Measurements from ENCODE around the gene GRK5.
"Not testable (repeated sequence)": the region's sequence is repeated elsewhere in the genome, so short reads cannot be mapped to it uniquely, and the experiment has no call there.

The GRK5 gene

GRCh38 chr10:119431773-119432135, 224.4 kb downstream of the GRK5 start:
- no peak for DNase-seq (ENCODE audit: low read depth in 4 of 4, low spot score in 1 of 4)

- not testable (repeated sequence) for DNase-seq (ENCODE audit: low read depth in 4 of 4, low spot score in 1 of 4)
Observed at GRCh38 chr10:119434942-119435341, 227.6 kb downstream of the GRK5 start.

- DNase-seq (ENCODE audit: low read depth in 4 of 4, low spot score in 1 of 4), result no peak
Observed at GRCh38 chr10:119438717-119439116, 231.3 kb downstream of the GRK5 start.

DNA sequence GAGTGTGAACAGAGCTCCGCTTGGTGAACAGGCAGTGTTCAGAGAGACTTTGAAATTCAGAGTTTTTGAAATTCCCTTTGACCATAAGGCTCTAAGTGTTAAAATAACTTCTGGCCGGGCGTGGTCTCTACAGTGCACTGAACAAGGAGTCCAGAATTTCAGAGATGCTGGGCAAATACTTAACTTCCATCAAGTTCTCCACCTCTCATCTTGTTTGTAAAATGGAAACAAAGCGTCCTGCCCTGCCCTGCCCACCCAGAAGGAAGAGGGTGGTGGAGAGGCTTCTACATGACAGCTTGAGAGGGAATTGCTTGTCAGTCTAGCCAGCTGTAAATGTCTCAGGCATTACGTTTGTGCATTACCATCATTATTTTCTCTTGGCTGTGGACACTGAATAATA, 232.6 kb downstream of the GRK5 start:
- no peak for DNase-seq (ENCODE audit: low read depth in 4 of 4, low spot score in 1 of 4)

GRCh38 chr10:119441151-119441821, 233.9 kb downstream of the GRK5 start:
- no peak for DNase-seq (ENCODE audit: low read depth in 4 of 4, low spot score in 1 of 4)

DNA sequence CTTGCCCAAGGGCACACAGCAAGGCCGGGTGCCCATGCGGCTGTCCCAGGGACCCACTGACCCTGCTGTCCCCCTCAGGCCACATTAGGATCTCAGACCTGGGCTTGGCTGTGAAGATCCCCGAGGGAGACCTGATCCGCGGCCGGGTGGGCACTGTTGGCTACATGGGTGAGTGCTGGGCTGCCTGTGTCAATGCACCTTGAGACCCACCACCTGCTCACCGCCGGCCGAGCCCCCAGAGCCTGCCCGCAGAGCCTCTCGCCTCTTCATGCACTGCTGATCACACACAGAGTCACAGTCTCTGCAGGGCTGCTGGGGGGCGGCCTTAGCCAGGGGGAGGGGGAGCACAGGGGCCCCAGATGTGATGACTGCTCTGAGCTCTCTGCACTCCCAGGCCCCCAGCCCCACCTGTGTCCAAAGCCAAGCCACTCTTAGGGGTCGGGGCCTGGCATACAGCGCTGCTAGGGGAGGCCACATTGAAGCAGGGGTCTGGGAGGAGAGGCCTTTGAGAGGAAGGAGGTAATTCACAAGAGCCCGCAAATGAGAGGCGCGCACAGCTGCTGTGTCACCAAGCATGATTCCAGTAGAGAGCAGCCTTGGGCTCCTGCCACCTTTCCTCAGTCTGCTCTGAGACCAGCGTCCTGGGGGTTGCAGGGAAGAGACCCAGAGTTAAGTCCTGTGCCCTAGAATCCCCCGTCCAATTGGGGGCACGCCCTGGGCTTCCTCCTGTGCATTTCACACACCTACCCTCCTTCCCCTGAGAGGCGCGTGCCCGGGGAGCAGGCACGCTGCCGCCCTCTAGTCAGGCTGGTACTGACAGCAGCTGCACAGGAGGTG, 234.8 kb downstream of the GRK5 start:
- DNase-seq (ENCODE audit: low read depth in 4 of 4, low spot score in 1 of 4), result no peak

DNA sequence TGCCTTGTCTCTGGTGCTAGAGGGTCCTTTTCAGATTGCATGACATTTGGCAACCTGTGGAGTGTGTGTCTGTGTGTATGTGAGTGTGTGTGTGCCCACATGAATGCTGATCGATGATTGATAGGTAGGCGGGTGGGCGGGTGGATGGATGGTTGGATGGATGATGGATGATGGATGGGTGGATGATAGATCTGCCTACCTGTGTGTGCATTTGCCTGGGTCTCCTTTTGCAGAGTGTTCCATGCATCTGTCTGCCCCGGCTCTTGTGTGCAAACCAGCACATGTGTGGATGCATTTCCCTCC, 235.3 kb downstream of the GRK5 start:
- no peak for DNase-seq (ENCODE audit: low read depth in 4 of 4, low spot score in 1 of 4)

DNA sequence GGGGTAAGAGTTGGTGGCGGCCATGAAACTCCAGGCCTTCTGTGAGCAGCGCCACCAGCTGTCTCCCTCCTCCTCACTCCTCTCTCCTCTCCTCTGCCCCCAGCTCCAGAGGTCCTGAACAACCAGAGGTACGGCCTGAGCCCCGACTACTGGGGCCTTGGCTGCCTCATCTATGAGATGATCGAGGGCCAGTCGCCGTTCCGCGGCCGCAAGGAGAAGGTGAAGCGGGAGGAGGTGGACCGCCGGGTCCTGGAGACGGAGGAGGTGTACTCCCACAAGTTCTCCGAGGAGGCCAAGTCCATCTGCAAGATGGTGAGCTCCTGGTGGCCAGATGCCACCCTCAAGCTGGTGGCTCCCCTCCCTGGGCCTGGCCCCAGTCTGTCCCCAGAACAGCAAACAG, 236.1 kb downstream of the GRK5 start:
- no peak for DNase-seq (ENCODE audit: low read depth in 4 of 4, low spot score in 1 of 4)

DNA sequence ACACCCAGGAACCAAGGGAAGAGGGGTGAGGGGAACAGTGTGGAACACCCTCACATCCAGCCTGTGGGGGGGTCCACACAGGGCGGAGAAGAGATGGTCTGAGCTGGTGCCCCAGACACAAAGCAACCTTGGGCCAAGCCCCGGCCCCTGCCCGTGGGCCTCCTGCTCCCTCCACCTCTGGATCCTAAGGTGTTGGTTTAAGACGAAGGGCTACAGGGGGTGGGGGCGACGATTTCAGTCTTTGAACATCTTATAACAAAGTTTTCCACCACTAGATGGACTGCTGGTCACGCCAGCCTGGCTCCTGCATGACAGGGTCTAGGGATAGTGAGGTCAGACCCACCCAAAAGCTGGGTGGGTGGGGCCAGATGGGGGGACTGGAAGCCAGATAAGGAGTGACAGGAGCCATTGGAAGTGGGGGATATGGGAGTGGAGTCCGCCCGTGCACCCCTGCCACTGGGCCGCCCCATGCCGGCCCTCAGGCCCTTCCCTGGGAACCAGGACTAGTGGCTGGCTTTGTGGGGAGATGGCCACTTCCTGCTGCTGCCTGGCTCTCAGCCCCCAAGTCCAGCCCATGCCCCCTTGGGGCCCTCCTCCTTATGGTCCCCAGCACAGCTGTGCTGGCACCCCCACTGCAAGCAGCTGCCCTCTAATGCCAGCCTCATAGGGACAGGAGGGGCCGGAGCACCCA, 236.7 kb downstream of the GRK5 start:
- no peak for DNase-seq (ENCODE audit: low read depth in 4 of 4, low spot score in 1 of 4)

DNA sequence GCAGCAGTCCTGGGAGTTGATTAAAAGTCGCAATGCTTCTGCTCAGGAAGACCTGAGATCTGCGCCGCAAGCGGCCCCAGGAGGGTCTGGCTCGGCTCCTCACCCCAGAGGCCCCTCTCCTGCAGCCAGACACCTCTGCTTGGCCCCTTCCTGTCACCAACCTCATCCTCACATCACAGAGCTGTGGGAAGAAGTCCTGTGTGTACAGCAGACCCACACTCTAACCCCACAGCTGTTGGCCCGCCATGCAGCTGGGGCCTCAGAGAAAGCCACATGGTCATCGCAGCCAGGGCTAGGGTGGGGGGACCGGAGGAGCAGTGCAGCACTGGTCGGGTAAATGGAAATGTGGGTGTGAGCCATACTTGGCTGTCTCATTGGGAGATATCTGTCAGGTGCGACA, 237.5 kb downstream of the GRK5 start:
- no peak for DNase-seq (ENCODE audit: low read depth in 4 of 4, low spot score in 1 of 4)

DNA sequence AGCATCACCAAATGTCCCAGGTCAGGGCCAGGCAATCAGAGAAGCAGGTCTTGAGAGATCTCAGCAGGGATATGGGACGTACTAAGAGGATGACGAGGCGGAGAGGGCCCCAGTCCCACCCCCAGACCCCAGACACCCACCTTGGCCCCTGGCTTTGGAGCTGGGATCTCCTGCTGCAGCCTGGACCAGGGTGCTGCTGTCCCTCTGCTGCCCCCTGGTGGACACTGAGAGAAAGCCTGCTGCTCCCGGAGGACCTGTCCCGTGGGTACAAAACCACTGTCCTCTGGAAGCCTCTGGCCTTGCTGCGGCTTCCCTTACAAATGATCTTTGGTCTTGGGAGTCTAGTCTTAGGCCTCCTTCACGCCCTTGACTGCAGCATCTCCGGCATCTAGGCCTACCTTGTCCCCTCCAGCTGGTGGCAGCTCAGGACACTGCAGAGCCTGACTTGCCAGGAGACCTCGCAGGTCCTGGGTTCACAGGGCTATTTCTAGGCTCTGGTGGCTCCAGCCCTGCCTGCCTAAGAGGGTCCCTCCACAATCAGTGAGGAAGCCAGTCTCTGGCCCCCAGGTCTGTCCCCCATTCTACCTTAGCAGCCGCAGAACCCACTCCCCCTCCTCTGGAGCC, 238.1 kb downstream of the GRK5 start:
- DNase-seq (ENCODE audit: low read depth in 4 of 4, low spot score in 1 of 4), result peak; percentile 80 to 83 (median 80)

- no peak for DNase-seq (ENCODE audit: low read depth in 4 of 4, low spot score in 1 of 4)
Observed at GRCh38 chr10:119445935-119446317, 238.6 kb downstream of the GRK5 start.

DNA sequence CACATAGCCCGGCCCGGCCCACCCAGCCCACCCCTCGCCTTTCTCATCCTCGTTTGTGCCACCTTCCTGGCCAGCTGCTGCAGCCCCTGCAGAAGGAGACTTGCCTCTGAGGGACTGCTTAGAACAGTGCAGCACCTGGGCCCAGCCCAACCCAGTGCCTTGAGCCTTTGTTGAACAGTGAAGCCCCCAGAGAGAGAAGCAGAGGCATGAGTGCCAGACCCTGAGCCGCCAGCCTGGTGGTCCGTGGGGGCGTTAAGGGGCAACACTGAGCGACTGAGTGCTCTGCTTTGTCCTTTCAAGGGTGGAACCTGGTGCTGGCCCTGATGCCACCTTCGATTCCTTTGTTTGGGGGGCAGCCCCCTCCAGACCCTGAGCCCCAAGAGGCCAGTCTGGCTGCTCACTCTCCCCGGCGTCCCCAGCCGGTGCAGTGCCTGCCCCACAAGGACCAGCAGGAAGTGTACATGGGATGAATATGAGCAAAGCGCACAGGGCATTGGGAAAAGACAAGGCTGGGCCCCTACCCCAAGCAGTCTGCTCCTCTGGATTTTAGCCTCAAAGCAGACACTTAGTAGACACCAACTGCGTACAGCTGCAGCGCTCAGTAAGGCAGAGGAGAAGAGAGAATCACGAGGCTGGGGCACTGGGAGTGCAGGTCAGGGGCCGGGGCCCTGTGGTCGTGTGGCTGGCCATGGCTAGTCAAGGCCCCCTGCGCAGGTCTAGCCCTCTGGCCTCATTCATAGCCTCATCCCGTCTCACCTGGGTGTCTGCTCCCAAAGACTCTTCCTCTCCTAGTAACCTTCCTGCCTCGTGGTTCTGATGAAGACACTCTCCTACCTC, 239.3 kb downstream of the GRK5 start:
- no peak for DNase-seq (ENCODE audit: low read depth in 4 of 4, low spot score in 1 of 4)

DNA sequence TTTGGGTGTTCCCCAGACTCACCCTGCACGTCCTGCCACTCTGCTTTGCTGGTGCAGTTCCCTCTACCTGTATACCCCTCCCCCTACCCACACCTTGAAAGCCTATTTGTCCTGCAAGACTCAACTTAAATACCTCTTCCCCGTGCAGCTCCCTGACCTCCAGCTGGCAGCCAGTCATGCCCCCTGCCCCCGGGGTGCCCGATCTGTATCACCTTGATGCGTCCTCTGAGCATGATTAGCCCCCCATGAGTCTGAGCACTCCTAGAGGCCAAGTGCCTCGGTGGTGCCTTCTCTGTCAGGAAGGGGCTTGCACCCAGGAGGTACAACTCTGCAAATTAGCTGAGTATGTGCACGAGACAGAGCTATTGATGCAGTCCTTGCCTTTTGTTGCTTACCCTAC, 240.1 kb downstream of the GRK5 start:
- no peak for DNase-seq (ENCODE audit: low read depth in 4 of 4, low spot score in 1 of 4)

- DNase-seq (ENCODE audit: low read depth in 4 of 4, low spot score in 1 of 4), result no peak
Observed at GRCh38 chr10:119447823-119448546, 240.6 kb downstream of the GRK5 start.

DNA sequence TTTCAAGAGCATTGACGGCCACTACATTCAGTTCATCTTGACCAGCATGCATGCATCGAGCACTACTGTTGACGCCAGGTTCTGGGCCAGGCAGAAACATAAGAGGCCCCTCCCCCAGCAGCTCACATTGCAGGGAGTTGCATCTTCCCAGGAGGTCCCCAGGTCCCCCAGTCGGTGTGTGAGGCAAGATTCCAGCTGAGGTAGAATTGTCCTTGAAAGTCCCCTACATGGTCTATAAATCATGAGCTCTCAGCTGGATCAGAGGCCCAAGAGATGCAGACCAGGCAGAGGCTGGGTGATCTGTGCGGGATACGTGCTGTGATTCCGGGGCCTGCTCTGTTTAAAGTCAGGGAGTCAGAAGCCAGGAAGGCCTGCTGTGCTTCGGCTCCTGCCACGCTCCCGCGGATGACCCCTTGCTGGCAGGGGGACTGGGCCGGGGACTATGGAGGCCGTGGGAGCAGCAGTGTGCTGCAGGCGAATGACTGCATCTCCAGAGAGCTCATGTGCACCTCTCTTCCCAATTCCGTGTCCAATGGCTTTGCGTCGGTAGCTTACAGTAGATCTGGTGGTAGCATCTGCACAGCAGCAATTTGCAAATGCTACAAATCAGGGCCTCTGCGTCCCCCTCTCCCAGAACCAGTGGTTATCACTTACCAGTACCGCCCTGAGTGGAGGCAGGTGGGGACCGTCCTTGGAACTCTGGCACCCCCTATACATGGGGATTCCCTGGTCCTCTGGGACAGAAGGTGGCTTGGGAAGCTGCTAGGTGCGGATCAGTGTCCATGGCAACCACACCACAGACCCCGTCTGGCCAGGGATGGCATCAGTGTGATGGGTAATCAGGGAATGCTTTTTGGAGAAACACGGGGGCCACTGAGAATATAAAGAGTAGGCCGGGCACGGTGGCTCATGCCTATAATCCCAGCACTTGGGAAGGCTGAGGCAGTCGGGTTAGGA, 241.5 kb downstream of the GRK5 start:
- no peak for DNase-seq (ENCODE audit: low read depth in 4 of 4, low spot score in 1 of 4)

GRCh38 chr10:119449760-119450461, 242.5 kb downstream of the GRK5 start:
- no peak for DNase-seq (ENCODE audit: low read depth in 4 of 4, low spot score in 1 of 4)

GRCh38 chr10:119450606-119451299, 243.4 kb downstream of the GRK5 start:
- DNase-seq (ENCODE audit: low read depth in 4 of 4, low spot score in 1 of 4), result no peak

All from stimulated activated CD4-positive, alpha-beta T cell treated with anti-CD3 and anti-CD28 coated beads, Interleukin-1b, Interleukin-23, amount 100 ng/mL, for 24 hours (primary cell).